CD14-positive monocyte (primary cell): ENCODE data around the gene CALHM4. TPM values are rescaled to one million over a fixed set of nuclear protein-coding genes. Genes with fewer than 3 reads are reported as not detected.

ENCODE experiments used
- DNase-seq, 3 donors: peaks; one replicate each; pipeline ENCODE4 v3.0.0-alpha.2; 2011 to 2022
- H2AFZ ChIP-seq: 2 replicates; pipeline ENCODE4 v1.6.0; 2012; ENCODE audit warnings: mild to moderate bottlenecking, low read depth, low read length, inconsistent platforms; ENCODE audit not compliant: insufficient read depth, poor library complexity, severe bottlenecking
- H3K27ac ChIP-seq, 2 donors: 1 replicate in 1 of 2; 2 replicates in 1 of 2; pipeline ENCODE4 v1.5.1; 2012 to 2013; ENCODE audit warnings: low read length in 2 of 2, control low read depth in 1 of 2, inconsistent platforms in 1 of 2, low read depth in 1 of 2, mild to moderate bottlenecking in 1 of 2
- H3K27me3 ChIP-seq, 2 donors: one replicate each; pipeline versions ENCODE4 v1.6.0 to v1.6.1; 2011 to 2013; ENCODE audit warnings: low read length in 2 of 2; ENCODE audit not compliant: control insufficient read depth in 2 of 2, insufficient read depth in 2 of 2
- H3K36me3 ChIP-seq, 2 donors: replicated peaks in 1 of 2; 1 replicate in 1 of 2; 2 replicates in 1 of 2; pipeline versions ENCODE4 v1.5.1 to v1.6.1; 2012 to 2013; ENCODE audit warnings: low read length in 2 of 2, control low read depth in 1 of 2, inconsistent platforms in 1 of 2, mild to moderate bottlenecking in 1 of 2; ENCODE audit not compliant: insufficient read depth in 2 of 2, control insufficient read depth in 1 of 2
- H3K4me1 ChIP-seq, 2 donors: 1 replicate in 1 of 2; 2 replicates in 1 of 2; pipeline versions ENCODE4 v1.5.1 to v1.6.1; 2012 to 2013; ENCODE audit warnings: low read length in 2 of 2, control low read depth in 1 of 2, inconsistent platforms in 1 of 2, mild to moderate bottlenecking in 1 of 2, moderate library complexity in 1 of 2; ENCODE audit not compliant: insufficient read depth in 2 of 2, control insufficient read depth in 1 of 2
- H3K4me2 ChIP-seq: replicated peaks from 2 replicates; pipeline ENCODE3; 2012; ENCODE audit warnings: low read length, moderate library complexity, mild to moderate bottlenecking; ENCODE audit not compliant: poor library complexity, severe bottlenecking; ENCODE audit errors: extremely low read depth
- H3K4me3 ChIP-seq, 3 experiments: fragments of 200-600 bp in 1 of 3; sonication (generic) in 1 of 3; replicated peaks in 1 of 3; 1 replicate in 2 of 3; 2 replicates in 1 of 3; pipeline ENCODE4 v1.5.1; 2011 to 2013; ENCODE audit warnings: low read length in 3 of 3, mild to moderate bottlenecking in 3 of 3, control low read depth in 2 of 3, low read depth in 2 of 3, inconsistent platforms in 1 of 3, moderate library complexity in 1 of 3
- H3K79me2 ChIP-seq: 2 replicates; pipeline ENCODE4 v1.6.0; 2012; ENCODE audit warnings: mild to moderate bottlenecking, control low read depth, inconsistent platforms, low read length, moderate library complexity; ENCODE audit not compliant: insufficient read depth
- H3K9ac ChIP-seq: 2 replicates; pipeline ENCODE4 v1.6.0; 2017; ENCODE audit warnings: low read length, mild to moderate bottlenecking; ENCODE audit not compliant: insufficient read depth, poor library complexity, severe bottlenecking
- H3K9me3 ChIP-seq, 2 donors: replicated peaks in 1 of 2; 1 replicate in 1 of 2; 2 replicates in 1 of 2; pipeline versions ENCODE4 v1.5.1 to v1.6.1; 2012 to 2013; ENCODE audit warnings: low read length in 2 of 2, control low read depth in 1 of 2; ENCODE audit not compliant: control insufficient read depth in 1 of 2, insufficient read depth in 1 of 2
- H4K20me1 ChIP-seq: 2 replicates; pipeline ENCODE4 v1.6.0; 2012; ENCODE audit warnings: mild to moderate bottlenecking, low read length, control low read depth, moderate library complexity; ENCODE audit not compliant: insufficient read depth
- H3K27ac Mint-ChIP-seq, 7 donors: one replicate each; pipeline ENCODE4 v1.8.0; 2020; ENCODE audit warnings: mild to moderate bottlenecking in 7 of 7, mixed read lengths in 7 of 7, moderate library complexity in 6 of 7, inconsistent platforms in 2 of 7
- H3K27me3 Mint-ChIP-seq, 3 donors: one replicate each; pipeline ENCODE4 v1.8.0; 2021 to 2022; ENCODE audit warnings: low read depth in 3 of 3, mild to moderate bottlenecking in 3 of 3, mixed read lengths in 3 of 3, moderate library complexity in 3 of 3, inconsistent platforms in 1 of 3
- H3K36me3 Mint-ChIP-seq, 2 donors: one replicate each; pipeline ENCODE4 v1.8.0; 2020; ENCODE audit warnings: mixed read lengths in 2 of 2, inconsistent platforms in 1 of 2, mild to moderate bottlenecking in 1 of 2
- H3K4me1 Mint-ChIP-seq: one replicate; pipeline ENCODE4 v1.8.0; 2020; ENCODE audit warnings: mild to moderate bottlenecking, mixed read lengths
- H3K4me3 Mint-ChIP-seq, 2 donors: one replicate each; pipeline ENCODE4 v1.8.0; 2020; ENCODE audit warnings: mild to moderate bottlenecking in 2 of 2, mixed read lengths in 2 of 2, moderate library complexity in 1 of 2
- H3K9me3 Mint-ChIP-seq, 7 donors: one replicate each; pipeline ENCODE4 v1.8.0; 2020 to 2022; ENCODE audit warnings: mixed read lengths in 7 of 7, mild to moderate bottlenecking in 6 of 7, moderate library complexity in 6 of 7, inconsistent platforms in 2 of 7
- CTCF ChIP-seq: fragments of 200-600 bp; IDR thresholded peaks from one replicate; pipeline ENCODE4 v1.8.0; 2022; ENCODE audit warnings: antibody characterized with exemption, mild to moderate bottlenecking
- WGBS: methylation state at CpG from one replicate; pipeline ENCODE4 v1.1.5; 2013; ENCODE audit warnings: missing lambda C conversion rate; ENCODE audit not compliant: insufficient coverage; 5-methylcytosine and 5-hydroxymethylcytosine counted together
- intact Hi-C, 2 donors: fragments of 100-400 bp; cut with micrococcal nuclease; formaldehyde crosslinking; loops; one replicate each; pipeline versions ENCODE4 v1.15.0 to v1.15.1; 2023
- polyA plus RNA-seq, 3 donors: library from polyadenylated mRNA; depleted of rRNA in 1 of 3; unstranded in 2 of 3; stranded (reverse) in 1 of 3; fragments of 300-500 nt in 2 of 3; fragments of >200 nt in 1 of 3; fragmentation: Illumina TruSeq in 2 of 3; gene quantifications; 1 replicate in 2 of 3; 2 replicates in 1 of 3; pipeline ENCODE4 v1.2.3, GENCODE V29; 2012 to 2021

CALHM4 gene
- polyA plus RNA-seq, 3 donors, result not detected

GRCh38 chr6:116512111-116512559 is 41.4 kb upstream of the CALHM4 start:
- no peaks in the 10 kb centered on the region for H3K36me3 ChIP-seq
- Mint-ChIP-seq H3K9me3 (peaks cover 0 to 12% (median 10%) of the 10 kb centered on the region in 7 donors), H3K36me3 (no peaks in the 10 kb centered on the region), H3K4me1 (peaks cover 12% of the 10 kb centered on the region), H3K4me3 (no peak overlapping the region), H3K27me3 (peaks cover 0 to 4% (median 1%) of the 10 kb centered on the region in 3 donors), H3K27ac (no peak overlapping the region)
- H3K4me3 ChIP-seq, result no peak overlapping the region
- no peak overlapping the region for H3K9ac ChIP-seq
- H2AFZ ChIP-seq, result no peak overlapping the region
- no peak for TF ChIP-seq CTCF
- H3K4me1 ChIP-seq, result peaks cover 7% of the 10 kb centered on the region in 2 donors
- H4K20me1 ChIP-seq, result no peaks in the 10 kb centered on the region
- DNase-seq, result no peak
- H3K27me3 ChIP-seq, result no peaks in the 10 kb centered on the region
- H3K4me2 ChIP-seq, result no peak overlapping the region
- H3K27ac ChIP-seq, result no peak overlapping the region
- 55% methylated on average over 2 of the region's 4 CpGs for WGBS
- H3K79me2 ChIP-seq, result no peaks in the 10 kb centered on the region
- H3K9me3 ChIP-seq, result peaks cover 2 to 4% of the 10 kb centered on the region in 2 donors
- intact Hi-C loops, result no loop called here

- TF ChIP-seq CTCF, result no peak
- Histone ChIP-seq H3K36me3 (no peaks in the 10 kb centered on the region), H3K27ac (no peak overlapping the region), H3K79me2 (no peaks in the 10 kb centered on the region), H3K27me3 (no peaks in the 10 kb centered on the region), H3K4me1 (peaks cover 7% of the 10 kb centered on the region in 2 donors), H3K4me3 (no peak overlapping the region), H4K20me1 (no peaks in the 10 kb centered on the region), H3K4me2 (no peak overlapping the region), H3K9ac (no peak overlapping the region), H3K9me3 (peaks cover 2 to 4% of the 10 kb centered on the region in 2 donors), H2AFZ (no peak overlapping the region)
- Mint-ChIP-seq H3K27me3 (peaks cover 0 to 4% (median 1%) of the 10 kb centered on the region in 3 donors), H3K27ac (no peak overlapping the region), H3K9me3 (peaks cover 0 to 12% (median 10%) of the 10 kb centered on the region in 7 donors), H3K4me1 (peaks cover 12% of the 10 kb centered on the region), H3K36me3 (no peaks in the 10 kb centered on the region), H3K4me3 (no peak overlapping the region)
- intact Hi-C loops, result no loop called here
- DNase-seq, result no peak
Observed at GRCh38 chr6:116512734-116513133, 40.8 kb upstream of the CALHM4 start.
